GM18861 (cell line): ENCODE data around the gene EXOC8.
"Not testable (repeated sequence)": the region's sequence is repeated elsewhere in the genome, so short reads cannot be mapped to it uniquely, and the experiment has no call there.

Experiments used
- ATAC-seq: cut with Tn5 transposase; IDR thresholded peaks from one replicate; pipeline ENCODE4 v1.9.1; 2021; ENCODE audit not compliant: unreplicated experiment

Gene EXOC8

GRCh38 chr1:231354330-231355020 is 16.8 kb upstream of the EXOC8 start:
- ATAC-seq, result no peak

GRCh38 chr1:231353086-231353485 is 15.4 kb upstream of the EXOC8 start:
- ATAC-seq, result no peak

- no peak for ATAC-seq
Measured at GRCh38 chr1:231351816-231352215, 14.2 kb upstream of the EXOC8 start.

DNA sequence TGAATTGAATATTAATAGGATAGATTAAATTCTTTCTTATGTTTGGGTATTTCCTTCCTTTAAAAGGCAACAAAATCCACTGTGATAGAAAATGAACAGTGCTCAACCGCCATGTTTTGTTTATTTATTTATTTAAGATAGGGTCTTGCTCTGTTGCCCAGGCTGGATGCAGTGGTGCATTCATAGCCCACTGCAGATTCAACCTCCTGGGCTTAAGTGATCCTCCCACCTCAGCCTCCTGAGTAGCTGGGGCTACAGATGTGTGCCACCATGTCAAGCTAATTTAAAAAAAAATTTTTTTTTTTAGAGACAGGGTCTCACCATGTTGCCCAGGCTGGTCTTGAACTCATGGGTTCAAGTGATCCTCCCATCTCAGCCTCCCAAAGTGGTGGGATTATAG is 11.2 kb upstream of the EXOC8 start:
- not testable (repeated sequence) for ATAC-seq

DNA sequence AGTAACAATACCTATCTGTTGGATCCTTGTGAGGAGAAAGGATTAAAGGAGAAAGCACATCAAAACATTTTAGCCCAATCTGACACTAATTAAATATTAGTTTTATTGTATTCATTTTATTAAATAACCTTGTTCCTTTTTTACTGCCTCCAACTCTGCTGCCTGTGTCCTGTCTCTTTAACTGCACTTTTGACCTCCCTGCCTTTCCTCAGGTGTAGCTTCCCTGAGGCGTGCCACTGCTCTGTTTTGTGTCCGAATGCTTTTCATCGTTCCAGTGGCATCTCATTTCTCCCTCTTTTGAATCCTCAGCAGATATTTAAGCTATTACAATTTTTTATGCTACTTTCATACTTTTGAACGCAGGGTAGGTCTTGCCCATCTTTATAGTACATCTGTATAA is 10.8 kb upstream of the EXOC8 start:
- no peak for ATAC-seq

GRCh38 chr1:231347961-231348360 is 10.3 kb upstream of the EXOC8 start:
- ATAC-seq, result no peak

DNA sequence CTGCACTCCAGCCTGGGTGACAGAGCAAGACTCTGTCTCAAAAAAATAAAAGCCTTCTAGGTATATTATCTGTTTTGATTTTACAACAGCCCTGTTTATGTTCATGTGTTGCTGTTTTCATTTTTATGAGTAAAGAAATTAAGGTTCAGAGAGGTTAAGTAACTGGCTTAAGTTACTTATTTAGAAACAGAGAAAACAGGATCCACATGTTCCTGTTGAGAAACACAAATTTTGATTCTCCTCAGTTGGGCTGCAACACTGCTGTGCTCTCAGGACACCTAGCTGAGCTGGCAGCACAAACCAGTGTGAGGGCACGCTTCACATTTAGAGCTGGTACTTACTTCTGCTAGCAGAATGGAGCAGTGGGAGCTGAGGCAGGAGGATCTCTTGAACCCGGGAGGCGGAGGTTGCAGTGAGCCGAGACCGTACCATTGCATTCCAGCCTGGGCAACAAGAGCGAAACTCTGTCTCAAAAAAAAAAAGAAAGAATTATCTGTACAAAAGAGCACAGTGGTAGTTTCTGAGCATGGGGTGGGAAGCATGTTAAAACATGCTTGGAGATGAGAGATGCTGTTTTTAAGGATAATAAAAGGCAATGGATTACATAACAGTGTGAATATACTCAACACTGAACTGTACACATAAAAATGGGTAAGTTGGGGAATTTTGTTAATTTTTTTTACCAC is 2.8 kb upstream of the EXOC8 start:
- no peak for ATAC-seq

- ATAC-seq, result peak; percentile 1
Measured at GRCh38 chr1:231338270-231339128, 847 bp upstream of the EXOC8 start, which contains the start of gene SPRTN. TSS of gene SPRTN (plus strand) at chr1:231338293. CDS start at chr1:231338384, 91 bp downstream.

- ATAC-seq, result no peak
Measured at GRCh38 chr1:231337043-231337471, 595 bp downstream of the EXOC8 start.

GRCh38 chr1:231335663-231336602 is 1.7 kb downstream of the EXOC8 start:
- no peak for ATAC-seq

DNA sequence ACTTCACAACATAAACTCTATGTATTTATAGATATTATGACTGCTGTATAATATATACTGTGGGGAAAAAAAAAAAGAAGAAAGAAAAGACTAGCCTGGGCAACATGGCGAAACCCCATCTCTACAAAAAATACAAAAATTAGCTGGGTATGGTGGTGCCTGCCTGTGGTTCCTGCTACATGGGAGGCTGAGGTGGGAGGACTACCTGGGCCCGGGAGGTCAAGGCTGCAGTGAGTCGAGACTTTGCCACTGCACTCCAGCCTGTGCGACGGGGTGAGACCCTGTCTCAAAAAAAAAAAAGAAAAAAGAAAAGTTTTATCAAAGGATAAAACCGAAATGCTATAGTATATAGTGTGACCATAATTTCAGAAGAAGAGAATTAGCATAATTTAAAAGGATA is 2.7 kb downstream of the EXOC8 start:
- ATAC-seq, result no peak

- ATAC-seq, result no peak
Measured at GRCh38 chr1:231334079-231334666, 3.5 kb downstream of the EXOC8 start.

DNA sequence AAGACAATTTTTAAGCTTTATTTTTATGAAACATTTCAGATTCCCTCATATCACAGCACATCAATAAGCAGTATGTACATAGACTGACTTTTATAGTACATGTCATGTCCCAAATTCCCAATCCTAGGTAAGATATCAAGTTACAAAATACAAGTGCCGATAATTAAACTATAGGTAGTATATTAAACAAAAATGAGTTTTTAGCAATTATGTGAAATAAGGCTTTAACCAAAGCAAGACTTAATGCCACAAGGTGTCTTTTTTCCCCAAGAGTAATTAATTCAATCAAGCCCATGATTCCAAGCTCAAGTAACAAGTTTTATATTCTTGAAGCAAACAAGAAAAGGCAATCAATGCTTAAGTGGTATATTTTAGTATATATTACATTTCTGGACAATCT is 4.9 kb downstream of the EXOC8 start:
- no peak for ATAC-seq

DNA sequence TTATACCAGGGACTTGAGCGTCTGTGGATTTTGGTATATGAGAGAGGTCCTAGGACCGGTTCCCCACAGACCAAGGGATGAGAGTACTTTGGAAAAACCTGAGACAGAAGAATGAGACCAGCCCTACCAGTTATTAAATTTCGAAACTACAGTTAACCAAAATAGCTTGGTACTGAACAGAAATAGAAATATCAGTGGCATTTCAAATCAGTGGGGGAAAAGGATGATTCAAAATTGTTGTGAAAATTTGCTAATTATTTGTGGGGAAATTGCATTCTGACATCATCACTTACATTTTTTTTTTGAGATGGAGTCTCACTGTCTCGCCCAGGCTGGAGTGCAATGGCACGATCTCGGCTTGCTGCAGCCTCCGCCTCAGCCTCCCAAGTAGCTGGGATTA is 8.2 kb downstream of the EXOC8 start:
- peak; percentile 42 for ATAC-seq

GRCh38 chr1:231327617-231328016 is 10.0 kb downstream of the EXOC8 start:
- ATAC-seq, result no peak

GRCh38 chr1:231326248-231326647 is 11.4 kb downstream of the EXOC8 start:
- no peak for ATAC-seq

DNA sequence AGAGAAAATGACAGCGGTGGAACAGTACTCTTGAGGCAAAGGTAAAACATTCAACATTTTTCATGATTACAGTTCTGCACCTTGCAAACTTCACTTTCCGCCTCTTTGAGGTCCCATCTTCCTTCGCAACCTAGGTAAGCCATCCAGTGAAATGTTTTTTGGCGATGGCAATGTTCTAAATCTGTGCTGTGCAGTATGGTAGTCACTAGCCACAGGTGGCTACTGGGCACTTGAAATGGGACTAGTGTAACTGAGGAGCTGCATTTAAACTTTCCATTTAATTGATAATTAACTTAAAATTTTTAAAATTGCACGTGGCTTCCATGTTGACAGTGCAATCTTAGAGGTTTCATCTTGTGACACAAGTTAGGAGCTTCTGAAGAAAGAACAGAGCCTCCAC is 13.0 kb downstream of the EXOC8 start:
- no peak for ATAC-seq

DNA sequence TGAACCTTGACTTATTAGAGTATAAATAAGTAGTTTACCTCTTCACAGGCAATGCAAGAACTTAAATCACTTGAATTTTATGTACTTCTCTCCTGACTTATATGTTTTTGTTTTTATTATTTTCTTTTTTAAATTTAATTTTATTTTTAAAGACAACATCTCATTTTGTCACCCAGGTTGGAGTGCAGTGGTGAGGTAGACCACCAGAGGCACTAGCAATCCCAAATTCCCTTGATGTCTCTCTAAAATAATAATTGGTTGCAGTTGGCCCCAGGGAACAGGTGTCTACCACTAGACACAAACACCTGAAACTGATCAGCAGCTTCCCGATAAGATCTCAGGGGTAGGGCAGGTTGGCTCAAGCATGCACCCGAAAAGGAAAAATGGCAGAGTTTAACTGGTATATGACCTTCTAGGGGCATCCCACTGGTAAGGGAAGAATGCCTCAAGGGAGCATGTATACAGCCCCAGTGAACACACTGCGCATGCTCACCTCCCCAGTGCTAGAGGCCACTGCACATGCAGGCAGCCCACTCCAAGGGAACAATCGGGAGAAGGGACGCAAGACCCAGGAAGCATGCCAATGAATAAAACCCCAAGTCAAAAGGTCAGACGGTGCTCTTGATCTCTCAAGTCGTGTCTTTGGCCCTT is 14.6 kb downstream of the EXOC8 start:
- no peak for ATAC-seq

GRCh38 chr1:231319080-231319479 is 18.6 kb downstream of the EXOC8 start:
- no peak for ATAC-seq

DNA sequence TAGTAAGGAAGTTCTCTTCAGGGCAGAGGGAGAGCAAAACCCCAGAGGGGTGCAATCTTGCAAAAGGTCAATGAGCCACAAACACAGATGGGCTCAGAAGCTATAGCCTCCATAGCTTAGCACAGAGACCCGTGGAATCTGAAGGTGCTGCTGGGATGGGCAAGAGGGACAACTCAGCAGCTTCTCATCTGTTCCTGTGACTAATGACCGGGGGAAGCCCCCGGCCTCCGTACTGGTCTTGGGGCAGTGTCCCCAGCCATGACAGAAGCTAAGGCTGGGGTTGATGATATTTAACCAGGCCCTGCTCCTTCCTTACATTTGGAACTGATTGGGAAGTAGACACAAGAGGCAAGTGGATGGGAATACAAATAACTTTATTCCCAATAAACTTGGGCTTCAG is 19.1 kb downstream of the EXOC8 start:
- ATAC-seq, result no peak
